Islet of Langerhans (tissue), 1 donor: ENCODE measurements around the gene APOM.

ENCODE experiments used
- FAIRE-seq: peaks from one replicate; lab custom pipeline; 2011; peaks lifted over from hg19 to GRCh38; lab: Jason Lieb, UNC

Gene APOM

GRCh38 chr6:31680226-31681134 is 24.8 kb downstream of the APOM start, which contains the start of gene LY6G5C:
Gene LY6G5C, minus strand, starts transcription at chr6:31681067. Its CDS starts 694 bp downstream, at chr6:31680373.
- peak; percentile 64 for FAIRE-seq

GRCh38 chr6:31681135-31681671 is 25.5 kb downstream of the APOM start:
- no peak for FAIRE-seq

GRCh38 chr6:31683591-31683990 is 27.9 kb downstream of the APOM start:
- FAIRE-seq = no peak

- FAIRE-seq = no peak
These were observed 30.8 kb downstream of the APOM start for GRCh38 chr6:31686483-31686882.

GRCh38 chr6:31687321-31687720 is 31.6 kb downstream of the APOM start:
- no peak for FAIRE-seq

GRCh38 chr6:31687860-31688693 is 32.4 kb downstream of the APOM start:
- no peak for FAIRE-seq

- no peak for FAIRE-seq
These were observed 33.8 kb downstream of the APOM start for GRCh38 chr6:31689249-31690110.

- no peak for FAIRE-seq
These were observed 34.8 kb downstream of the APOM start for GRCh38 chr6:31690231-31691077.

- FAIRE-seq = no peak
These were observed 35.4 kb downstream of the APOM start for GRCh38 chr6:31691078-31691463.

GRCh38 chr6:31691564-31692108 is 35.9 kb downstream of the APOM start:
- no peak for FAIRE-seq

GRCh38 chr6:31692353-31692752 is 36.7 kb downstream of the APOM start:
- no peak for FAIRE-seq

GRCh38 chr6:31692886-31693285 is 37.2 kb downstream of the APOM start:
- FAIRE-seq = no peak

- FAIRE-seq = no peak
These were observed 37.8 kb downstream of the APOM start for GRCh38 chr6:31693535-31693934.

- no peak for FAIRE-seq
These were observed 41.9 kb downstream of the APOM start for GRCh38 chr6:31697555-31697954.

- no peak for FAIRE-seq
These were observed 45.2 kb downstream of the APOM start for GRCh38 chr6:31700740-31701401.

- FAIRE-seq = no peak
These were observed 46.1 kb downstream of the APOM start for GRCh38 chr6:31701666-31702404.

GRCh38 chr6:31702405-31702818 is 46.7 kb downstream of the APOM start:
- FAIRE-seq = no peak

- FAIRE-seq = peak; percentile 90
These were observed 47.4 kb downstream of the APOM start, which contains the start of gene ABHD16A for GRCh38 chr6:31702819-31703716. Gene ABHD16A, minus strand, starts transcription at chr6:31703324. Its CDS starts 43 bp downstream, at chr6:31703281.
